GM19328 (cell line): ENCODE measurements around the gene SIM2.

ENCODE experiments used
- ATAC-seq: cut with Tn5 transposase; IDR thresholded peaks from one replicate; pipeline ENCODE4 v1.9.1; 2021; ENCODE audit warnings: mild to moderate bottlenecking, moderate library complexity; ENCODE audit not compliant: unreplicated experiment

The SIM2 gene

GRCh38 chr21:36700295-36700970 lies 1.5 kb downstream of the SIM2 start:
- ATAC-seq = no peak

GRCh38 chr21:36700971-36701755 lies 2.2 kb downstream of the SIM2 start:
- no peak for ATAC-seq

GRCh38 chr21:36701756-36702621 lies 3.1 kb downstream of the SIM2 start:
- no peak for ATAC-seq

GRCh38 chr21:36702622-36702968 lies 3.7 kb downstream of the SIM2 start:
- no peak for ATAC-seq

GRCh38 chr21:36703123-36703522 lies 4.2 kb downstream of the SIM2 start:
- ATAC-seq = no peak

GRCh38 chr21:36703626-36704280 lies 4.8 kb downstream of the SIM2 start:
- ATAC-seq = no peak

- ATAC-seq = no peak
These were observed 5.5 kb downstream of the SIM2 start for GRCh38 chr21:36704281-36704957.

GRCh38 chr21:36704958-36705678 lies 6.2 kb downstream of the SIM2 start:
- ATAC-seq = no peak

GRCh38 chr21:36705679-36706481 lies 7.0 kb downstream of the SIM2 start:
- ATAC-seq = no peak

GRCh38 chr21:36706482-36706852 lies 7.6 kb downstream of the SIM2 start:
- ATAC-seq = no peak

GRCh38 chr21:36706951-36707762 lies 8.2 kb downstream of the SIM2 start:
- no peak for ATAC-seq

GRCh38 chr21:36707763-36708285 lies 8.9 kb downstream of the SIM2 start:
- ATAC-seq = no peak

GRCh38 chr21:36708286-36709029 lies 9.5 kb downstream of the SIM2 start:
- no peak for ATAC-seq

- ATAC-seq = no peak
These were observed 10.3 kb downstream of the SIM2 start for GRCh38 chr21:36709030-36709867.

- no peak for ATAC-seq
These were observed 11.2 kb downstream of the SIM2 start for GRCh38 chr21:36709868-36710728.

- no peak for ATAC-seq
These were observed 11.8 kb downstream of the SIM2 start for GRCh38 chr21:36710729-36711048.
